Measurements from ENCODE around the gene PLD5. TPM values are rescaled to one million over a fixed set of nuclear protein-coding genes. Genes with fewer than 3 reads are reported as not detected.

Gene PLD5
- total and polyA plus RNA-seq, 8 donors: 0.24 to 11.0 (median 0.54) TPM

DNA sequence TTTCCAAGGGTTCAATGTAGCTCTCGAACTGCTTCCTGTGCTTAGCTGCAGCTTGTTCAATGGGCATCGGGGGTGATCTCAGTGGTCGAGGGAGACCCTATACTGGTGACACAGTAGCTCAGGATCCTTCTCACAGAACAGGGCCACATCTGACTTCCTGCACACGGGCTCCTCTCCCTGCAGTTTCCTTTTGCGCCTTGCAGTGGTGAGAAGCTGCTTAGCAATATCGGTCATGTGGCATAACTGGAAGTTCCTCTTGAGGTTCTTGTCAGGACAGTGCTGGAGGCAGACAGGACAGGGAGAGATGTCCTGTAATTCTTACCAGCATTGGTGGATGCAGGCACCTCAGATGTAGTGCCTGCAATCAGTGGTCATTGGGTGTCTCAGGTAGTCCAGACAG, 385.1 kb downstream of the PLD5 start:
- TF ChIP-seq CTCF (IDR thresholded peaks at IDR 0.05): no peak
- Histone ChIP-seq H3K4me3 (no peak overlapping the region), H3K27ac (no peak overlapping the region), H3K9me3 (no peaks in the 10 kb centered on the region), H3K4me1 (no peaks in the 10 kb centered on the region), H3K36me3 (no peaks in the 10 kb centered on the region), H3K27me3 (no peaks in the 10 kb centered on the region)
- ATAC-seq: no peak
- intact Hi-C loops (cut with DNase I): no loop called here
- DNase-seq: no peak

- H3K27ac ChIP-seq: no peak overlapping the region
- intact Hi-C loops (cut with DNase I): no loop called here
- H3K4me3 ChIP-seq: no peak overlapping the region
- no peak for DNase-seq
- H3K27me3 ChIP-seq: no peaks in the 10 kb centered on the region
- H3K9me3 ChIP-seq: peaks cover 0 to 3% of the 10 kb centered on the region in 2 donors
- H3K36me3 ChIP-seq: no peaks in the 10 kb centered on the region
- TF ChIP-seq CTCF (IDR thresholded peaks at IDR 0.05): no peak
- no peaks in the 10 kb centered on the region for H3K4me1 ChIP-seq
- no peak for ATAC-seq
These were observed 390.7 kb downstream of the PLD5 start for GRCh38 chr1:242133796-242134195.

GRCh38 chr1:242133351-242133750, 391.1 kb downstream of the PLD5 start:
- no peak overlapping the region for H3K4me3 ChIP-seq
- H3K36me3 ChIP-seq: no peaks in the 10 kb centered on the region
- ATAC-seq (no peak), DNase-seq (no peak)
- no peak overlapping the region for H3K27ac ChIP-seq
- no peaks in the 10 kb centered on the region for H3K4me1 ChIP-seq
- H3K9me3 ChIP-seq: peaks cover 0 to 3% of the 10 kb centered on the region in 2 donors
- no peak for TF ChIP-seq CTCF (IDR thresholded peaks at IDR 0.05)
- H3K27me3 ChIP-seq: no peaks in the 10 kb centered on the region
- intact Hi-C loops (cut with DNase I): no loop called here

DNA sequence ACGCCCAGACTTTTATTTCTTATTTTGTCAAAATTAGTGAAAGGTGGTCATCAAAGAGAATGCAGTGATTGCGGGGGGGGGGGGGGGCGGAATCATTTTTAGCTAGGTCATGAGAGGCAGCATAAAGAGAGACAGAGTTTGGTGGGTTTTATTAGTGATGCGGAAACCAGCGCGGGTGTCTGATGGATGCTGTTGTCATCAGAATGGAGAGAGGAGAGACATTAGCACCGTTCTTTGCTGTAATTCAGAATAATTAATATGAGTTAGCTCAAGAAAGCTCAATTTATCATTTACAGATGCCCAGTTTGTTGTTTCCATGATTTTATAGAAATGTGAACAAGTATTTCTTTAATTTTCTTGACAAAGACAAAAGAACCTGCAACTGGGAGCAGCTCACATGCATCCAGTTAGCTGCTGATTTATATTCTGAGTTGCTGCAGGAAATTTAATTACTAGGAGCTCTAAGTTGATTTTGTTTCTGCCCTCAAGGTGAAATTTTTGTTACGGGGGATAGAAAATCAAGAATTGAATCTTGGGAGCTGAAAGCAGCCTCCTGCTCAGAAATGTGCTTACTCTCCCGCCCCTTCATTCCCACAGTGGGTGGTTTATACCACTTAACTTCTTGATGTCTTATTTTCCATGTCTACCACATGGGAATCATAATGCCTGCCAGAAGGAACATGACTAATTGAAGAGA, 392.2 kb downstream of the PLD5 start:
- TF ChIP-seq CTCF (IDR thresholded peaks at IDR 0.05): no peak
- ATAC-seq: no peak
- no peaks in the 10 kb centered on the region for H3K36me3 ChIP-seq
- no peaks in the 10 kb centered on the region for H3K4me1 ChIP-seq
- no peak overlapping the region for H3K27ac ChIP-seq
- intact Hi-C loops (cut with DNase I): no loop called here
- peaks cover 0 to 3% of the 10 kb centered on the region in 2 donors for H3K9me3 ChIP-seq
- DNase-seq: no peak
- no peak overlapping the region for H3K4me3 ChIP-seq
- no peaks in the 10 kb centered on the region for H3K27me3 ChIP-seq

DNA sequence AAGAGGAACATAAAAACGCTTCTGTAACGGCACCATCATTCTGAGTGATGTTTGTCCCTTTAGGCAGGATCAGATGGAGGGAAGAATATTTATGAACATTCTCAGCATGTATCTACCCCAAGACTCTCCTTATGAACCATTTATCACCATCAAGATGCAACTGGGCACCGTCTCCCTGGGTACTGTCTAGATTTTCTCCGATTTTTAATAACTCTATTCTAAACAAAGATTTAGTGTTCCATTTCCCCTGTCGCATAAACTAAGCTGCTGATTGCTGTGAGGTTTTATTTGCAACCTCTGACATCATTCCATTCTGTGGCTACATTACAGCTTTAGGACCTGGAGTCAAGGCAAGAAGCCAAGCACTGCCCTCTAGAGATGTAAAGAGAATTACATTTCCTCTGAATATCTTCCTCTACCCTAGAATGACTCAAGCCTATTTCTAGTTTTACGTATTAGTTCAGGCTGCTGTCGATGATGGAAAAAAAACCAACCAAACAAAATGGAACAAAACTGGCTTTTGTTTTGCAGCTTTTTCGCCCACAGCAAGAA, 395.5 kb downstream of the PLD5 start:
- Histone ChIP-seq H3K36me3 (no peaks in the 10 kb centered on the region), H3K4me3 (no peak overlapping the region), H3K9me3 (peaks cover 0 to 3% of the 10 kb centered on the region in 2 donors), H3K4me1 (no peaks in the 10 kb centered on the region), H3K27ac (no peak overlapping the region), H3K27me3 (no peaks in the 10 kb centered on the region)
- peak in 1 of 4 donors; percentile 3 for DNase-seq
- no peak for ATAC-seq
- intact Hi-C loops (cut with DNase I): no loop called here
- TF ChIP-seq CTCF (IDR thresholded peaks at IDR 0.05): no peak

All from left lung (tissue), 10 donors.